NCI-H1092 treated with DMSO at 0.1 percent for 48 hours (cell line): ENCODE results near the gene SOX12.

Experiments
- DNase-seq: peaks from one replicate; lab custom pipeline; 2025; lab: John Stamatoyannopoulos, UW

Gene SOX12

GRCh38 chr20:325045-325888 is at the start of gene SOX12:
TSS of gene SOX12 (plus strand) at chr20:325552. CDS start at chr20:325925, 373 bp downstream.
- peak; percentile 94 for DNase-seq

GRCh38 chr20:275791-276190 is 49.6 kb upstream of the SOX12 start:
- no peak for DNase-seq

GRCh38 chr20:276620-277495 is 48.5 kb upstream of the SOX12 start:
- no peak for DNase-seq

GRCh38 chr20:277496-277781 is 47.9 kb upstream of the SOX12 start:
- no peak for DNase-seq

GRCh38 chr20:278181-278580 is 47.2 kb upstream of the SOX12 start:
- DNase-seq, result no peak

GRCh38 chr20:278607-279571 is 46.5 kb upstream of the SOX12 start:
- DNase-seq, result no peak

GRCh38 chr20:284172-284571 is 41.2 kb upstream of the SOX12 start:
- no peak for DNase-seq

GRCh38 chr20:286508-286907 is 38.8 kb upstream of the SOX12 start:
- no peak for DNase-seq

GRCh38 chr20:288956-289692 is 36.2 kb upstream of the SOX12 start:
- no peak for DNase-seq

GRCh38 chr20:289693-290083 is 35.7 kb upstream of the SOX12 start:
- no peak for DNase-seq

GRCh38 chr20:290084-290831 is 35.1 kb upstream of the SOX12 start, which contains the start of gene C20orf96:
TSS of gene C20orf96 (minus strand) at chr20:290750. CDS start at chr20:290610, 140 bp downstream.
- peak; percentile 72 for DNase-seq

GRCh38 chr20:294602-295001 is 30.8 kb upstream of the SOX12 start:
- no peak for DNase-seq

- DNase-seq, result no peak
These were observed 29.5 kb upstream of the SOX12 start for GRCh38 chr20:295804-296203.

GRCh38 chr20:297098-297924 is 28.0 kb upstream of the SOX12 start, which contains the start of gene ZCCHC3:
TSS of gene ZCCHC3 (plus strand) at chr20:297570. CDS start at chr20:297587, 17 bp downstream.
- DNase-seq, result peak; percentile 91

- peak; percentile 52 for DNase-seq
These were observed 27.2 kb upstream of the SOX12 start for GRCh38 chr20:297925-298775.

- no peak for DNase-seq
These were observed 26.5 kb upstream of the SOX12 start for GRCh38 chr20:298776-299391.

GRCh38 chr20:300345-300990 is 24.9 kb upstream of the SOX12 start:
- no peak for DNase-seq
